CD14-positive monocyte (primary cell): Measurements from ENCODE around the gene RAB24. TPM values are rescaled to one million over a fixed set of nuclear protein-coding genes. Genes with fewer than 3 reads are reported as not detected.
"Not testable (repeated sequence)": the region's sequence is repeated elsewhere in the genome, so short reads cannot be mapped to it uniquely, and the experiment has no call there.

Source experiments
- DNase-seq, 3 donors: peaks; one replicate each; pipeline ENCODE4 v3.0.0-alpha.2; 2011 to 2022
- H2AFZ ChIP-seq: 2 replicates; pipeline ENCODE4 v1.6.0; 2012; ENCODE audit warnings: mild to moderate bottlenecking, low read depth, low read length, inconsistent platforms; ENCODE audit not compliant: insufficient read depth, poor library complexity, severe bottlenecking
- H3K27ac ChIP-seq, 2 donors: 1 replicate in 1 of 2; 2 replicates in 1 of 2; pipeline ENCODE4 v1.5.1; 2012 to 2013; ENCODE audit warnings: low read length in 2 of 2, control low read depth in 1 of 2, inconsistent platforms in 1 of 2, low read depth in 1 of 2, mild to moderate bottlenecking in 1 of 2
- H3K27me3 ChIP-seq, 2 donors: one replicate each; pipeline versions ENCODE4 v1.6.0 to v1.6.1; 2011 to 2013; ENCODE audit warnings: low read length in 2 of 2; ENCODE audit not compliant: control insufficient read depth in 2 of 2, insufficient read depth in 2 of 2
- H3K36me3 ChIP-seq, 2 donors: replicated peaks in 1 of 2; 1 replicate in 1 of 2; 2 replicates in 1 of 2; pipeline versions ENCODE4 v1.5.1 to v1.6.1; 2012 to 2013; ENCODE audit warnings: low read length in 2 of 2, control low read depth in 1 of 2, inconsistent platforms in 1 of 2, mild to moderate bottlenecking in 1 of 2; ENCODE audit not compliant: insufficient read depth in 2 of 2, control insufficient read depth in 1 of 2
- H3K4me1 ChIP-seq, 2 donors: 1 replicate in 1 of 2; 2 replicates in 1 of 2; pipeline versions ENCODE4 v1.5.1 to v1.6.1; 2012 to 2013; ENCODE audit warnings: low read length in 2 of 2, control low read depth in 1 of 2, inconsistent platforms in 1 of 2, mild to moderate bottlenecking in 1 of 2, moderate library complexity in 1 of 2; ENCODE audit not compliant: insufficient read depth in 2 of 2, control insufficient read depth in 1 of 2
- H3K4me2 ChIP-seq: replicated peaks from 2 replicates; pipeline ENCODE3; 2012; ENCODE audit warnings: low read length, moderate library complexity, mild to moderate bottlenecking; ENCODE audit not compliant: poor library complexity, severe bottlenecking; ENCODE audit errors: extremely low read depth
- H3K4me3 ChIP-seq, 3 experiments: fragments of 200-600 bp in 1 of 3; sonication (generic) in 1 of 3; replicated peaks in 1 of 3; 1 replicate in 2 of 3; 2 replicates in 1 of 3; pipeline ENCODE4 v1.5.1; 2011 to 2013; ENCODE audit warnings: low read length in 3 of 3, mild to moderate bottlenecking in 3 of 3, control low read depth in 2 of 3, low read depth in 2 of 3, inconsistent platforms in 1 of 3, moderate library complexity in 1 of 3
- H3K79me2 ChIP-seq: 2 replicates; pipeline ENCODE4 v1.6.0; 2012; ENCODE audit warnings: mild to moderate bottlenecking, control low read depth, inconsistent platforms, low read length, moderate library complexity; ENCODE audit not compliant: insufficient read depth
- H3K9ac ChIP-seq: 2 replicates; pipeline ENCODE4 v1.6.0; 2017; ENCODE audit warnings: low read length, mild to moderate bottlenecking; ENCODE audit not compliant: insufficient read depth, poor library complexity, severe bottlenecking
- H3K9me3 ChIP-seq, 2 donors: replicated peaks in 1 of 2; 1 replicate in 1 of 2; 2 replicates in 1 of 2; pipeline versions ENCODE4 v1.5.1 to v1.6.1; 2012 to 2013; ENCODE audit warnings: low read length in 2 of 2, control low read depth in 1 of 2; ENCODE audit not compliant: control insufficient read depth in 1 of 2, insufficient read depth in 1 of 2
- H4K20me1 ChIP-seq: 2 replicates; pipeline ENCODE4 v1.6.0; 2012; ENCODE audit warnings: mild to moderate bottlenecking, low read length, control low read depth, moderate library complexity; ENCODE audit not compliant: insufficient read depth
- H3K27ac Mint-ChIP-seq, 7 donors: one replicate each; pipeline ENCODE4 v1.8.0; 2020; ENCODE audit warnings: mild to moderate bottlenecking in 7 of 7, mixed read lengths in 7 of 7, moderate library complexity in 6 of 7, inconsistent platforms in 2 of 7
- H3K27me3 Mint-ChIP-seq, 3 donors: one replicate each; pipeline ENCODE4 v1.8.0; 2021 to 2022; ENCODE audit warnings: low read depth in 3 of 3, mild to moderate bottlenecking in 3 of 3, mixed read lengths in 3 of 3, moderate library complexity in 3 of 3, inconsistent platforms in 1 of 3
- H3K36me3 Mint-ChIP-seq, 2 donors: one replicate each; pipeline ENCODE4 v1.8.0; 2020; ENCODE audit warnings: mixed read lengths in 2 of 2, inconsistent platforms in 1 of 2, mild to moderate bottlenecking in 1 of 2
- H3K4me1 Mint-ChIP-seq: one replicate; pipeline ENCODE4 v1.8.0; 2020; ENCODE audit warnings: mild to moderate bottlenecking, mixed read lengths
- H3K4me3 Mint-ChIP-seq, 2 donors: one replicate each; pipeline ENCODE4 v1.8.0; 2020; ENCODE audit warnings: mild to moderate bottlenecking in 2 of 2, mixed read lengths in 2 of 2, moderate library complexity in 1 of 2
- H3K9me3 Mint-ChIP-seq, 7 donors: one replicate each; pipeline ENCODE4 v1.8.0; 2020 to 2022; ENCODE audit warnings: mixed read lengths in 7 of 7, mild to moderate bottlenecking in 6 of 7, moderate library complexity in 6 of 7, inconsistent platforms in 2 of 7
- CTCF ChIP-seq: fragments of 200-600 bp; IDR thresholded peaks from one replicate; pipeline ENCODE4 v1.8.0; 2022; ENCODE audit warnings: antibody characterized with exemption, mild to moderate bottlenecking
- WGBS: methylation state at CpG from one replicate; pipeline ENCODE4 v1.1.5; 2013; ENCODE audit warnings: missing lambda C conversion rate; ENCODE audit not compliant: insufficient coverage; 5-methylcytosine and 5-hydroxymethylcytosine counted together
- intact Hi-C, 2 donors: fragments of 100-400 bp; cut with micrococcal nuclease; formaldehyde crosslinking; loops; one replicate each; pipeline versions ENCODE4 v1.15.0 to v1.15.1; 2023
- polyA plus RNA-seq, 3 donors: library from polyadenylated mRNA; depleted of rRNA in 1 of 3; unstranded in 2 of 3; stranded (reverse) in 1 of 3; fragments of 300-500 nt in 2 of 3; fragments of >200 nt in 1 of 3; fragmentation: Illumina TruSeq in 2 of 3; gene quantifications; 1 replicate in 2 of 3; 2 replicates in 1 of 3; pipeline ENCODE4 v1.2.3, GENCODE V29; 2012 to 2021

The RAB24 gene
- polyA plus RNA-seq, 3 donors = 74.3 to 465 (median 94.4) TPM

DNA sequence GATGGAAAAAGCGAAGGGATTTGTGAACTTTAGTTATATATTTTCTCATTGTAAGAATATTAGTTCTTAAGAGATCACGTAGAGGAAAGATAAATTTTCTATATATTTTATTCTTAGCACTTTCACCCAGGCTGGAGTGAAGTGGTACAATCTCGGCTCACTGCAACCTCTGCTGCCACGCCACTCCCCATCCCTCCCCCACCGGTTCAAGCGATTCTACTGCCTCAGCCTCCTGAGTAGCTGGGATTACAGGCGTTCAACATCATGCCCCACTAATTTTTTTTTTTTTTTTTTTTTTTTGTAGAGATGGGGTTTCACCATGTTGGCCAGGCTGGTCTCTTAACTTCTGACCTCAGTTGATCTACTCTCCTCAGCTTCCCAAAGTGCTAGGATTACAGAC, 42.6 kb downstream of the RAB24 start:
- H3K79me2 ChIP-seq = no peaks in the 10 kb centered on the region
- H4K20me1 ChIP-seq = peaks cover 18% of the 10 kb centered on the region
- no peak overlapping the region for H3K4me2 ChIP-seq
- intact Hi-C loops = no loop called here
- no peaks in the 10 kb centered on the region for H3K9me3 ChIP-seq
- H3K27ac Mint-ChIP-seq = no peak overlapping the region
- H3K4me1 Mint-ChIP-seq = no peaks in the 10 kb centered on the region
- no peak for DNase-seq
- H3K36me3 ChIP-seq = peaks cover 83 to 97% of the 10 kb centered on the region in 2 donors
- no peak overlapping the region for H3K4me3 Mint-ChIP-seq
- no peaks in the 10 kb centered on the region for H3K27me3 ChIP-seq
- no peak overlapping the region for H3K4me3 ChIP-seq
- H2AFZ ChIP-seq = no peak overlapping the region
- H3K27ac ChIP-seq = no peak overlapping the region
- peaks cover 76 to 91% of the 10 kb centered on the region in 2 donors for H3K36me3 Mint-ChIP-seq
- H3K9me3 Mint-ChIP-seq = no peaks in the 10 kb centered on the region
- H3K4me1 ChIP-seq = no peaks in the 10 kb centered on the region
- H3K27me3 Mint-ChIP-seq = no peaks in the 10 kb centered on the region
- TF ChIP-seq CTCF = no peak
- WGBS = no CpG with 5 or more reads among the region's 7 CpGs
- no peak overlapping the region for H3K9ac ChIP-seq

GRCh38 chr5:177258711-177259110, 44.8 kb downstream of the RAB24 start:
- peak overlapping the region in 2 of 7 donors; percentile 25 to 28 for H3K27ac Mint-ChIP-seq
- not testable (repeated sequence) for H3K4me3 Mint-ChIP-seq

More at GRCh38 chr5:177258711-177259110, 44.8 kb downstream of the RAB24 start:
- H3K27ac ChIP-seq, H3K27me3 Mint-ChIP-seq, H2AFZ ChIP-seq, H3K4me1 ChIP-seq, H3K4me1 Mint-ChIP-seq, H3K4me2 ChIP-seq, H3K27me3 ChIP-seq, H3K9ac ChIP-seq, intact Hi-C loops, H3K9me3 ChIP-seq, DNase-seq, H3K9me3 Mint-ChIP-seq, H3K4me3 ChIP-seq, H3K79me2 ChIP-seq: not testable (repeated sequence)
- Histone ChIP-seq H3K36me3 (peaks cover 91 to 98% of the 10 kb centered on the region in 2 donors), H4K20me1 (peaks cover 40% of the 10 kb centered on the region)
- WGBS = 88% methylated on average over 2 of the region's 7 CpGs
- peaks cover 82 to 98% of the 10 kb centered on the region in 2 donors for H3K36me3 Mint-ChIP-seq
